Ovary (tissue), 9 donors: ENCODE results near the gene BLOC1S1. TPM values are rescaled to one million over a fixed set of nuclear protein-coding genes. Genes with fewer than 3 reads are reported as not detected.
A peak's percentile ranks its signal among the peaks of the same experiment; 100 is the strongest.

Experiments used
- DNase-seq, 5 donors: peaks; one replicate each; pipeline ENCODE4 v3.0.0-alpha.2; 2019 to 2020
- H3K27ac ChIP-seq, 2 donors: fragments of 200-600 bp; one replicate each; pipeline versions ENCODE4 v1.5.1 to v1.8.0; 2019 to 2022
- H3K27me3 ChIP-seq: fragments of 200-600 bp; one replicate; pipeline ENCODE4 v1.8.0; 2022
- H3K36me3 ChIP-seq: fragments of 200-600 bp; sonication (generic); one replicate; pipeline ENCODE4 v1.5.1; 2019
- H3K4me1 ChIP-seq: one replicate; pipeline ENCODE4 v1.8.1; 2013; ENCODE audit warnings: mild to moderate bottlenecking, moderate library complexity; ENCODE audit not compliant: insufficient read depth
- H3K4me3 ChIP-seq: fragments of 200-600 bp; sonication (generic); one replicate; pipeline ENCODE4 v1.5.1; 2017
- H3K9me3 ChIP-seq, 2 donors: fragments of 200-600 bp in 1 of 2; sonication (generic) in 1 of 2; one replicate each; pipeline versions ENCODE4 v1.5.1 to v1.8.1; 2013 to 2019; ENCODE audit warnings: mild to moderate bottlenecking in 1 of 2, moderate library complexity in 1 of 2
- CTCF ChIP-seq, 3 donors: fragments of 450-650 bp in 2 of 3; fragments of 200-600 bp in 1 of 3; IDR thresholded peaks; one replicate each; pipeline versions ENCODE4 v1.5.1 to v1.8.0; 2016 to 2022; ENCODE audit warnings: antibody characterized with exemption in 3 of 3, mild to moderate bottlenecking in 1 of 3
- EP300 ChIP-seq: sonication (generic); formaldehyde crosslinking; IDR thresholded peaks from one replicate; pipeline ENCODE4 v1.6.1; 2017; ENCODE audit warnings: antibody characterized with exemption
- POLR2A ChIP-seq: fragments of 450-650 bp; IDR thresholded peaks from one replicate; pipeline ENCODE4 v1.6.1; 2017; ENCODE audit warnings: antibody characterized with exemption, mild to moderate bottlenecking, moderate library complexity
- whole genome bisulfite sequencing, 3 donors: extraction: QIAGEN DNeasy Blood & Tissue Kit in 1 of 3; methylation state at CpG; one replicate each; pipeline versions ENCODE4 v1.1.5 to v1.1.7; 2013 to 2017; 5-methylcytosine and 5-hydroxymethylcytosine counted together
- intact Hi-C, 4 donors: fragments of 100-400 bp; cut with DNase I; formaldehyde crosslinking; loops; one replicate each; pipeline versions ENCODE4 v1.11.0 to v1.15.1; 2022 to 2023
- polyA plus RNA-seq, 2 donors: library from polyadenylated mRNA; stranded (reverse); fragments of 200-250 nt in 1 of 2; fragments of 350-450 nt in 1 of 2; fragmentation: Illumina TruSeq in 1 of 2; extraction: RNeasy Lipid Tissue Mini Kit (QIAGEN cat#74804) in 1 of 2; gene quantifications; one replicate each; pipeline ENCODE4 v1.2.3, GENCODE V29; 2013 to 2014
- total RNA-seq, 7 donors: library from RNA; depleted of rRNA in 2 of 7; stranded (reverse); fragments of >200 nt in 2 of 7; fragmentation: NEBNext Ultra II Directional in 3 of 7; extraction: Animal tissue kit (Norgen Biotek cat#: 25700) in 3 of 7; gene quantifications; one replicate each; pipeline versions ENCODE4 v1.1.0 to v1.2.4, GENCODE V29; 2016 to 2023
- donor health status: DM: no; HTN: no; CAD: no; lungs with moderate emphysema.
- donor health status: DM: no; HTN: no; CAD: no.
- donor health status: Bipolar disorder and iron deficiency.
- donor health status: DM: yes; HTN: yes; CAD: no.
- donor health status: DM: no; HTN: no; CAD: no.
- donor health status: DM: yes; HTN: yes; CAD: no.

Gene BLOC1S1
- total and polyA plus RNA-seq, 9 donors: 96.0 to 214 (median 120) TPM

DNA sequence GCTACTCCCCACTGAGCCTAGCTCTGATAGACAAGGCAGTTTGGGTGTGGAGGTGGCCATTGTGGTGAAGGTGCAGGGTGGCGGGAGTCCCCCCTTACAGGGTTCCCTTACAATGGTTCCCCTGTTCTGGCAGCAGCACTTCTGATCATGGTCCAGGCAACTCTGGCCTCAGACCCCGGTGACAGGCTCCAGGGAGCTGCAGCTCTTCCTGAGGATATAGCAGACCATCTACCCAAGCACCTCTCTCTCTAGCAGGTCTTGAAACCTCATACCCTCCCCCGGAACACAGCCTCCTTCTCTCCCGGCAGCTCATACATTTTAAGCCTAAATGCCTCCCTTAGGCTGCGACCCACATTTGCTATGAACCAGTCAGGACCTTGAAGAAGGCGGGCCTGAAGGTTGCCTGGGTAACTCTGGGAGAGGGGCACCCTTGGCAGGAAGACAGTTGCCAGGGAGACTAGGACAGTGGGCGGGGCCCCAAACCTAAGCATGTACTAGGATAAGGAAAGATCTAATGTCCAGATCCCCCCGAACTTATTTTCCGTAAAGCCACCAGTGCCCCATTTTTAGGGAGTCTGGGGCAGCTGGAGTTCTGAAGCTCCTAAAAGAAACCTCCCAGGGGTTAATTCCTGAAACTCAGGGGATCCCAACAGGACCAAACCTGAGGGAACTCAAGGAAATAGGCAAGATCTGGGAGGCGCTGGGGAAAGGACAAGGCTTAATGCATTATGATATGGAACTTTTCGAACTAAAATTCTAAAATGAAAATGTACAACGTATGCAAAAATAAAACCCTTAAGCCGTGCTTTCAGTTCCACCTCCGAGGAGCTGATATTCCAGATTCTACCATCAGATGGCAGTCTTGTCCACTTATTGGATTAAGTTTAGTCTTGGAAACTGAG, 22.5 kb downstream of the BLOC1S1 start:
- DNase-seq: peak; percentile 87 to 91 (median 87)
- TF ChIP-seq EP300 (no peak), CTCF (IDR thresholded peaks at IDR 0.05) (peak; percentile 75 to 94 (median 93)), POLR2A (peak; percentile 12)
- Histone ChIP-seq H3K27me3 (no peaks in the 10 kb centered on the region), H3K9me3 (no peaks in the 10 kb centered on the region), H3K27ac (peak overlapping the region in 1 of 2 donors; percentile 75), H3K4me3 (peak overlapping the region; percentile 51), H3K4me1 (no peaks in the 10 kb centered on the region), H3K36me3 (no peaks in the 10 kb centered on the region)
- WGBS, 3 donors: 0 to 1% (median 1%) methylated on average over 14 of the region's 14 CpGs
- intact Hi-C loops: loop anchor here in 3 of 4 donors (2.0 to 10.0 kb wide), 4 partner anchors 194 to 896 kb away; partner anchors contain the start of genes BAZ2A (in 1 of the 3) and DGKA (in 1 of the 3)

DNA sequence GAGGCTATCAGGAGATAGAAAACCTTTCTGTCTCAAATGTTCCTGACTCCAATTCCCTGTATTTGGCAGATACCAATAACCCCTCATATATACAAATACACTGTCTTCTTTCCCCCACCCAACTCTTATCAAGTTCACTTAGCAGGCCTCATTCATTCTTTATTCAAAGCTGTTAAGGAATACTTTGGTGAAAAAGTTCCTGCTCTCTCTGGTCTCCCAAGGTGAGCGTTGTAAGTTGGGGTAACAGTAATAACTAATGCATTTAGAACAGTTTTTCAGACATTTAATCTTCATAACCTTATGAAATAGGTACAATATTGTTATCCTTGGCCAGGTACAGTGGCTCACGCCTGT, 23.2 kb downstream of the BLOC1S1 start:
- Histone ChIP-seq H3K4me3 (no peak overlapping the region), H3K9me3 (no peaks in the 10 kb centered on the region), H3K27ac (no peak overlapping the region), H3K27me3 (no peaks in the 10 kb centered on the region), H3K36me3 (no peaks in the 10 kb centered on the region), H3K4me1 (peaks cover 2% of the 10 kb centered on the region)
- DNase-seq: no peak
- TF ChIP-seq POLR2A (no peak), CTCF (IDR thresholded peaks at IDR 0.05) (no peak), EP300 (no peak)
- 51 to 69% (median 63%) methylated on average over 2 of the region's 2 CpGs for WGBS, 3 donors
- intact Hi-C loops: loop anchor here in 3 of 4 donors (2.0 to 10.0 kb wide), 4 partner anchors 193 to 896 kb away; partner anchors contain the start of genes BAZ2A (in 1 of the 3) and DGKA (in 1 of the 3)

DNA sequence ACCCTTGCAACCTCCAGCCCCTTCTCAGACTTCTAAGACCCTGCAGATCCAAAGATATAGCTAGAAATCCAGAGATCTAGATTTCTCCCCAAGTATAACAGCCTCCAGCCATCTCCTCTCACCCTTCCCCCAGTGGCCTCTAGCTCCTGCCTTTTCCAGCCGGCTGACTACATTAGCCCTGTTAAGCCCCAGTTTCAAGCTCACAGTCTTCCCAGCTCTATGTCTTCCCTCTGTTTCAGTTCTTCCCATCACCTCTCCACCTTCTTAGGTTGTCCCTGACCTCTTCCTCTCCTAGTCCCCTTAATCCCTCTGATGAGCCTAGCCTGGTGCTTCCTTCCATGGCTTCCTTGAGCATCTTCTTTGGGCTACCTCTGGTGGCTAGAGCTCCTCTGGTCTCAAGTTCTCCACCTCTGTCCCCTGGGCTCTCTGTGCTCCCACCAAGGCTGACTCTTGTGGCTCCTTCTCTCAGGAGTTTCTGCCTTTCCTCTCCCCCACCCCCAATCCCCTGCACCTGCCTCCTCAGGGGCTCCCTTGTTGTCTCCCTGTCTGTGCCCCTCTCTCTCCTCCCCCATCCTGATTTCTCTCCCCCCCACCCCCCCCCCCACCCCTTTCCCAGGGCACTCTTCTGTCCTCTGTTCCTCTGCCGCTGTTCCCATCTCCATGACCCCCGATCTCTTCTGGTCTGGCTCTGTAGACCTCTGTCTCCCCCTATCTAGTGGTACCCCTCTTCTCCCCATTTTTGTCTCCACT, 26.3 kb downstream of the BLOC1S1 start:
- no peak for DNase-seq
- Histone ChIP-seq H3K36me3 (no peaks in the 10 kb centered on the region), H3K27me3 (no peaks in the 10 kb centered on the region), H3K27ac (peak overlapping the region; percentile 49 to 69), H3K4me3 (peak overlapping the region; percentile 75), H3K4me1 (peaks cover 12% of the 10 kb centered on the region), H3K9me3 (no peaks in the 10 kb centered on the region)
- TF ChIP-seq EP300: no peak
- no peak for TF ChIP-seq POLR2A
- TF ChIP-seq CTCF (IDR thresholded peaks at IDR 0.05): no peak
- intact Hi-C loops: loop anchor here (5.0 to 10.0 kb wide), 5 partner anchors 53 to 303 kb away; partner anchors contain the start of genes DGKA (in 1 of the 4) and RPS26 (in 1 of the 4)
- 4 to 18% (median 6%) methylated on average over 3 of the region's 3 CpGs for WGBS, 3 donors

- TF ChIP-seq EP300 (no peak), POLR2A (peak; percentile 75), CTCF (IDR thresholded peaks at IDR 0.05) (peak in 1 of 3 donors; percentile 22)
- Histone ChIP-seq H3K27ac (peak within 1 kb of the TSS; percentile 58 to 69), H3K4me1 (peaks cover 12% of the 10 kb centered on the region), H3K27me3 (no peaks in the 10 kb centered on the region), H3K36me3 (no peaks in the 10 kb centered on the region), H3K9me3 (no peaks in the 10 kb centered on the region), H3K4me3 (peak within 1 kb of the TSS; percentile 75)
- DNase-seq: peak; percentile 85 to 90 (median 87)
- WGBS, 3 donors: 0 to 1% (median 1%) methylated on average over 17 to 37 of the region's 53 CpGs
- intact Hi-C loops: loop anchor here (5.0 to 10.0 kb wide), 5 partner anchors 52 to 302 kb away; partner anchors contain the start of genes DGKA (in 1 of the 4) and RPS26 (in 1 of the 4)
Observed at GRCh38 chr12:55742719-55743405, 27.0 kb downstream of the BLOC1S1 start, which contains the start of gene GDF11. GDF11 (plus strand) TSS chr12:55743122; CDS start chr12:55743317, 195 bp downstream.
